LNCaP clone FGC (cell line): ENCODE data around the gene BCAS3.

ENCODE experiments used
- DNase-seq: peaks from one replicate; pipeline ENCODE4 v3.0.0-alpha.2; 2011; ENCODE audit warnings: low read depth
- H3K4me3 ChIP-seq: 2 replicates; pipeline ENCODE4 v1.5.1; 2011; ENCODE audit warnings: mild to moderate bottlenecking, low read depth, low read length, control low read depth
- TF ChIP-seq, protein P1 (sequence below): IDR thresholded peaks from 2 replicates; pipeline ENCODE4 v1.5.1; 2012; ENCODE audit warnings: mild to moderate bottlenecking; ENCODE audit not compliant: control insufficient read depth, insufficient read depth; ENCODE audit errors: extremely low read depth

Gene BCAS3

DNA sequence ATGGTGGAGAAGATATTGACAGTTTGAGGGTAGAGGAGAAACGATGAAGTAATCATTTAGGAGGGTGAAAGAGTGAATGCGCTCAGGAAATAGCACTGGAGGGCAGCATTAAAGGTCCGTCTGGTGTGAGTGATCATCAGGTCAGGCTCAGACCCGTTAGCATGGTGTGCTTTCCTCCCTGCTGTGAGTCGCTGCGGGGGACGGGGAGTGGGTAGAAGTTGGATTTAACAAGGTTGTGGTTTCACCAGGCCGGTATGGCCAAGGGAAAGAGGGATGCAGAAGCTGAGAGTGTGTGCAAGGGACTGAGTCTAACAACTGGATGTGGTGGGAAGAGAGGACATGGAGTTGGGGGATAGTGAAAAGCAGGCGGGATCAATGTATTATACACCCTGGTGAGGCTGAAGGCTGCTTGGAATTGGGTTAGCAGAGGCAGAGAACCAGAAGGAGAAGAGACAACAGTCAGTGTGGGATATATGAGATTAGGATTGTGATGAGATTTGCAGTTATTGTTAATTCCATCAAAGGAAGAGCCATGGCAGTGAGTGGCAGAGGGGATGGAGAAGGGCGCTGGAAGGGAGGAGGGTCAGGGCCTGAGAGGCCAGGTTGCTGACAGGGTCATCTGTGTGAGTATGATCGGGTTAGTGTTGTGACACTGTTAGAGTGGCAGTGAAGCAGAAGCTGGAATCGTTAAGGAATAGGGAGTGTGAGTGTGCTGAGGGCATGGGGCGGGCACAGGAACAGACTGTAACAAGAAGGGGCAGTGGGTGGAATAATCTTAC, 663.0 kb downstream of the BCAS3 start:
- TF ChIP-seq, protein P1, sequence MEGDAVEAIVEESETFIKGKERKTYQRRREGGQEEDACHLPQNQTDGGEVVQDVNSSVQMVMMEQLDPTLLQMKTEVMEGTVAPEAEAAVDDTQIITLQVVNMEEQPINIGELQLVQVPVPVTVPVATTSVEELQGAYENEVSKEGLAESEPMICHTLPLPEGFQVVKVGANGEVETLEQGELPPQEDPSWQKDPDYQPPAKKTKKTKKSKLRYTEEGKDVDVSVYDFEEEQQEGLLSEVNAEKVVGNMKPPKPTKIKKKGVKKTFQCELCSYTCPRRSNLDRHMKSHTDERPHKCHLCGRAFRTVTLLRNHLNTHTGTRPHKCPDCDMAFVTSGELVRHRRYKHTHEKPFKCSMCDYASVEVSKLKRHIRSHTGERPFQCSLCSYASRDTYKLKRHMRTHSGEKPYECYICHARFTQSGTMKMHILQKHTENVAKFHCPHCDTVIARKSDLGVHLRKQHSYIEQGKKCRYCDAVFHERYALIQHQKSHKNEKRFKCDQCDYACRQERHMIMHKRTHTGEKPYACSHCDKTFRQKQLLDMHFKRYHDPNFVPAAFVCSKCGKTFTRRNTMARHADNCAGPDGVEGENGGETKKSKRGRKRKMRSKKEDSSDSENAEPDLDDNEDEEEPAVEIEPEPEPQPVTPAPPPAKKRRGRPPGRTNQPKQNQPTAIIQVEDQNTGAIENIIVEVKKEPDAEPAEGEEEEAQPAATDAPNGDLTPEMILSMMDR = no peak
- DNase-seq = no peak
- H3K4me3 ChIP-seq = no peak overlapping the region

DNA sequence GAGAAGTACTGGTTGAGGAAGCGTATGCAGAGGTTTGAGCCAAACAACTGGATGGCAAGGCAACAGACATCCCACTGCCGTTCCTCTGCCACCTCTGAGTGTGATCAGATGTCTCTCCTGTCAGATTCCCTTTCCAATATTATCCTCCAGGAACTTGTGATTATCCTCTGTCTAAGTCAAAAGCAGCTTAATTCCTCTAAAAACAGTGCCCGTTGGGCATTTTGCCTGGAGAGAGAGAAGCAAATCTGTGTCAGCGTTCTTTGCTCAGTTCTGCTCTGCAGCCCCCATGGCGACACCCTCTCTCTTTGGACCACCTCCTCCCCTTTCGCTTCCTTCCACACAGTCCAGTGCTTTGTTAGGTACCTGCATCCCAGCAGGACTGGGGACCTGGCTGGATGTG, 665.9 kb downstream of the BCAS3 start:
- no peak overlapping the region for H3K4me3 ChIP-seq
- DNase-seq = no peak
- TF ChIP-seq, protein P1 = no peak

DNA sequence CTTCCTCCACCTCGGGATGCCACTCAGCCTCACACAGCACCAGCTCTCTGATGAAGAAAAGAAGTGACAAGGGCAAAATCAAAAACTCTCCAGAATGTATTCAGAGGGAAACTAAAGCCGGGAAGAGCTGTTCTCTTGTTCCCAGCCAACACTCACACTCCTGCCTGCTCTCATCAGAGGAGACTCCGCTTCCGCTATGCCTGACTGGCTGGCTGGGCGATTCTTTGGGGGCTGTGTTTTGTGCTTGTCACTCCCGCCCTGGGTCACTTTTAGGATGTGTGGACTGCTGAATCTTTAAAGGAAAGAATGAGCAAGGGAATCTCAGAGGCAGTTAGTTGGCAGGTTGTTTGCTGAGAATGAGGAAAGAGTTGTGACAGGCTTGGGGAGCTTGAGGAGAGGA, 667.4 kb downstream of the BCAS3 start:
- no peak for DNase-seq
- TF ChIP-seq, protein P1 = no peak
- no peak overlapping the region for H3K4me3 ChIP-seq

DNA sequence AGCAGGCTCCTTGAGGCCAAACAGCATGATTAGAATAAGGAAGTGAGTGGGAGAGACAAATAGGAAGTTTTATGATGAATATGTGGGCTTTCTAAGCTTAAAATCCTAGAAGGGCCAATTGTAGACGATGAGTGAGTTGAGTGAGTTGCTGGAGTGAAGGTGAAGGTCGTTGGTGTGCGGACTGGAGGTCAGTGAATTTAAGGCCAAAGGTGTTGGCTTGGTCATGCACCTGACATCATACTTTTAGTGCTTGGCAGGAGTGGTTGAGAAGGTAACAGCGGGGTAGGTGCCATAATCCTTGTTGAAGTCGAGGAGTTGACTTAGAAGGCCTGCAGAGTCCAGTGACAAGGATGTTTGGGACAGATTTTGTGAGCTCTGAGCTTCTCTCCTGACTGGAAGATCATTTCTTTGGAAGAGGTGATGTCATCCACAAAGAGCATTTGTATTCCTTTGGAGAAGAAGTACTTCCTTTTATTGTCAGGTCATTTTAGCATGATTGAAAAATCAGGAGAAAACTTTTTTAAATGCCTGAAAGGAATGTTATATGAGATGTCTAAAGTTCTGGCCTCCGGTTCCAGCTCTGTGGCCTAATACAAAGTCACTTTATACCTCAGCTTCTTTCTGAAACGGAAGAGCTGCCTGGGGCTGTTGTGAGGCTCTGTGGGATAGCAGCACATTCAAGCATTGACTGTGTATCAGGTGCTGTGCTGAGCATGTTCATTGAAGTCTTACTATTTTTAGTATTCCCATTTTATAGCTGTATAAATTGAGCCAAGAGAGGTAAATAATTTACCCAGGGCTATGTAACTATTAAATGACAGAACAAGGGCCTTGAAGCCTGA, 668.4 kb downstream of the BCAS3 start:
- no peak for DNase-seq
- H3K4me3 ChIP-seq = no peak overlapping the region

DNA sequence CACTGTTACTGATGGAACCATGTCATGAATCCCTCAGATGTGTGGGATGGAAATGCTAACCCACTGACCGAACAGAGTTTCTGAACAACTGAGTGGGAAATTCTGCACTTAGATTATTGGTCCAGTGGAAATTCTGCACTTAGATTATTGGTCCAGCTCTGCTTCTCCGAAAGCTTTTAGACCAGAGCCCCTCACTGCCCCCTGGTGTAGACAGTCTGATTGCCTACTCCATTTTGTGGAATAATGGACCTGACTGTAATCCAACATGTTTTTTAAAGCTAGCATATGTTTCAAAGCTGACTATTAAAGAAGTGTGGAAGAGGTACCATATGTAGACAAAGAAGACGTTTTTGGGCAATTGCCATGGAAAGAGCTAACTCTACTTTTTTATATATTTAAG, 671.7 kb downstream of the BCAS3 start:
- DNase-seq = no peak
- TF ChIP-seq, protein P1 = no peak
- H3K4me3 ChIP-seq = no peak overlapping the region

More for the DNA sequence above, 668.4 kb downstream of the BCAS3 start:
- TF ChIP-seq, protein P1 = no peak

DNA sequence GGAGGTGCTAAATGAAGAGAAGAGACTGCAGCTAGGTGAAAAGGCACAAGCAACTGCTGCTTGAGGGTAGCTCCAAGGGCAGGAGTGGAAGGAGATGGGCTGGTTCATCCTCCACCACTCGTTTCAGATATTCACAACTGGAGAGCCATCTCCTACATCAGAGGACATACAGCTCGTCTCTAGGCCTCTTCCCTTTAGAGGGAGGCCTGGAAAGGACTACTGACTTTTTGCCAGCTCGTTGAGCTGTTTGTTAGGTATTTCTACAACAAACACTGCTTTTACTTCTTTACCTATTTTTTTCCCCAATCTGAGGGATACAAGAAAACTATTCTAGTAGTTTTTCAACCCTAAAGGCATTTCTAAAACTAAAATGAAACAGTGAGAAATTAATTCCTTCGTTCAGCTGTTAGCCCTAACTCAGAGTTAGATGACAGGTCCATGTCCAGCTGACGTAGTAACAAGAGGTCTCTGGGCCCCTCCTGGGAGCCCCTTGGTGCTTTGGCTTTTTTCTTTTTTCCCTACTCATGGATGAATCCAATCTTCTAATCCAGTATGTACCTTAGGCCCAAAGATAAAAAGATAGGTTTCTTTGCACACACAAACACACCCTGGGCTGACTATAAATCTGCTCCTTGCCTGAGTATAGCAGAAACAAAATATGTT, 674.2 kb downstream of the BCAS3 start:
- no peak overlapping the region for H3K4me3 ChIP-seq
- no peak for DNase-seq
- TF ChIP-seq, protein P1 = no peak
